ENCODE data around the gene NWD2. TPM values are rescaled to one million over a fixed set of nuclear protein-coding genes. Genes with fewer than 3 reads are reported as not detected.

Gene NWD2
- total and polyA plus RNA-seq, 2 experiments from 2014 or later, result 0.33 TPM; not detected in 1

GRCh38 chr4:37486166-37486565 lies 241.6 kb downstream of the NWD2 start:
- Histone ChIP-seq H3K9me3 (ENCODE audit: low read depth) (no peaks in the 10 kb centered on the region), H3K79me2 (peaks cover 48% of the 10 kb centered on the region), H4K20me1 (ENCODE audit: insufficient read depth, poor library complexity, severe bottlenecking) (no peaks in the 10 kb centered on the region), H3K27me3 (no peaks in the 10 kb centered on the region), H3K9me2 (replicated peaks; ENCODE audit: insufficient read depth) (no peaks in the 10 kb centered on the region), H3K36me3 (replicated peaks; ENCODE audit: insufficient read depth, low read depth) (no peaks in the 10 kb centered on the region), H3K4me1 (ENCODE audit: insufficient read depth) (peaks cover 19% of the 10 kb centered on the region), H2AFZ (no peak overlapping the region), H3K4me3 (no peak overlapping the region), H3K27ac (peak overlapping the region; percentile 71), H3K4me2 (no peak overlapping the region)
- WGBS (ENCODE audit: low lambda C conversion rate, missing lambda C conversion rate), result 58% methylated on average over 3 of the region's 3 CpGs
- DNase-seq (ENCODE audit: low spot score), result no peak
- TF ChIP-seq EZH2 (IDR thresholded peaks at IDR 0.05; ENCODE audit: borderline replicate concordance) (no peak), EZH2phosphoT487 (IDR thresholded peaks at IDR 0.05; ENCODE audit: low read depth, severe bottlenecking, unreplicated experiment) (no peak)
- TF ChIP-seq, protein P1, sequence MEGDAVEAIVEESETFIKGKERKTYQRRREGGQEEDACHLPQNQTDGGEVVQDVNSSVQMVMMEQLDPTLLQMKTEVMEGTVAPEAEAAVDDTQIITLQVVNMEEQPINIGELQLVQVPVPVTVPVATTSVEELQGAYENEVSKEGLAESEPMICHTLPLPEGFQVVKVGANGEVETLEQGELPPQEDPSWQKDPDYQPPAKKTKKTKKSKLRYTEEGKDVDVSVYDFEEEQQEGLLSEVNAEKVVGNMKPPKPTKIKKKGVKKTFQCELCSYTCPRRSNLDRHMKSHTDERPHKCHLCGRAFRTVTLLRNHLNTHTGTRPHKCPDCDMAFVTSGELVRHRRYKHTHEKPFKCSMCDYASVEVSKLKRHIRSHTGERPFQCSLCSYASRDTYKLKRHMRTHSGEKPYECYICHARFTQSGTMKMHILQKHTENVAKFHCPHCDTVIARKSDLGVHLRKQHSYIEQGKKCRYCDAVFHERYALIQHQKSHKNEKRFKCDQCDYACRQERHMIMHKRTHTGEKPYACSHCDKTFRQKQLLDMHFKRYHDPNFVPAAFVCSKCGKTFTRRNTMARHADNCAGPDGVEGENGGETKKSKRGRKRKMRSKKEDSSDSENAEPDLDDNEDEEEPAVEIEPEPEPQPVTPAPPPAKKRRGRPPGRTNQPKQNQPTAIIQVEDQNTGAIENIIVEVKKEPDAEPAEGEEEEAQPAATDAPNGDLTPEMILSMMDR (IDR thresholded peaks at IDR 0.05; ENCODE audit: poor library complexity), result no peak

DNA sequence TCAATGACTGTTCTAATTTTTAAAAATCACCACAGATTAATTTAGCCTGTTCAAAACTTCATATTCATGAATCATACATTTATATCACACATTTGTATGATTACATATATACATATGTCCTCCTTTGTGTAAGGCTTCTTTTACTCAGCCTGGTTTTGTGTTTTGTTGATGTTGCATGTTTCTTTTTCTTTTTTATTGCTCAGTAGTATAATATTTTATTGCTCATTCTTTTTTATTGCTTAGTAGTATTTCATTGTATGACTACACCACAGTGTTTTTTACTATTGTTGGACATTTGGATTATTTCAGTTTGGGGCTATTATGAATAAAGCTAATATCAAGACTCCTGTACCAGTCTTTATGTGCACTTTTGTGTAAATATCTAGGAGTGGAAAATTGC lies 243.1 kb downstream of the NWD2 start:
- no peaks in the 10 kb centered on the region for H3K27me3 ChIP-seq
- no peak overlapping the region for H3K4me2 ChIP-seq
- no peak for TF ChIP-seq EZH2 (IDR thresholded peaks at IDR 0.05; ENCODE audit: borderline replicate concordance)
- TF ChIP-seq, protein P1 (IDR thresholded peaks at IDR 0.05; ENCODE audit: poor library complexity), result no peak
- no peaks in the 10 kb centered on the region for H3K36me3 ChIP-seq (replicated peaks; ENCODE audit: insufficient read depth, low read depth)
- DNase-seq (ENCODE audit: low spot score), result no peak
- peaks cover 19% of the 10 kb centered on the region for H3K4me1 ChIP-seq (ENCODE audit: insufficient read depth)
- H2AFZ ChIP-seq, result no peak overlapping the region
- H3K9me2 ChIP-seq (replicated peaks; ENCODE audit: insufficient read depth), result no peaks in the 10 kb centered on the region
- H3K9me3 ChIP-seq (ENCODE audit: low read depth), result no peaks in the 10 kb centered on the region
- H3K79me2 ChIP-seq, result peaks cover 55% of the 10 kb centered on the region
- no peak overlapping the region for H3K4me3 ChIP-seq
- H3K27ac ChIP-seq, result no peak overlapping the region
- no peaks in the 10 kb centered on the region for H4K20me1 ChIP-seq (ENCODE audit: insufficient read depth, poor library complexity, severe bottlenecking)

DNA sequence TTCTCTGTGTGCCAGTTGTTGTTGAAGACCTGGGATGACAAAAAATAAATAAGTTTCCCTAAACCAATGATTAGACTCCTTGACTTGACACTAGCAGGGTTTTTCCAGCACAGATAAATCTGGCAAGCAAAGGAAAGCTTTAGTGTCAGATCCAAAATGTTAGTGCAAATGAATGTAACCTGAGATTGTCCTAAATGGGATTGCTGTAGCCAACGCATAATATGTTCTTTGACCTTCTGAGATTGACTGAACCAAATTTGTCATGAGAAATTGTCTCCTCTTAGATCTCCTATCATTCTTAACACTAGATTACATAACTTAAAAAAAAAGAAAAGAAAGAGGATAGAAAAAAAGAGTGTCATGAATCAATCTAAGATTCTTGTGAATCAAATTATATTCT lies 245.2 kb downstream of the NWD2 start:
- no peak overlapping the region for H3K4me3 ChIP-seq
- no peak overlapping the region for H2AFZ ChIP-seq
- no peaks in the 10 kb centered on the region for H3K27me3 ChIP-seq
- DNase-seq (ENCODE audit: low spot score), result no peak
- peak overlapping the region; percentile 93 for H3K27ac ChIP-seq
- WGBS (ENCODE audit: low lambda C conversion rate, missing lambda C conversion rate), result 58% methylated on average over 1 of the region's 1 CpG
- H4K20me1 ChIP-seq (ENCODE audit: insufficient read depth, poor library complexity, severe bottlenecking), result no peaks in the 10 kb centered on the region
- H3K79me2 ChIP-seq, result peaks cover 59% of the 10 kb centered on the region
- no peaks in the 10 kb centered on the region for H3K9me2 ChIP-seq (replicated peaks; ENCODE audit: insufficient read depth)
- H3K4me1 ChIP-seq (ENCODE audit: insufficient read depth), result peaks cover 17% of the 10 kb centered on the region
- TF ChIP-seq EZH2 (IDR thresholded peaks at IDR 0.05; ENCODE audit: borderline replicate concordance) (no peak), EZH2phosphoT487 (IDR thresholded peaks at IDR 0.05; ENCODE audit: low read depth, severe bottlenecking, unreplicated experiment) (no peak)
- TF ChIP-seq, protein P1 (IDR thresholded peaks at IDR 0.05; ENCODE audit: poor library complexity), result no peak
- peak overlapping the region; percentile 57 for H3K4me2 ChIP-seq
- H3K9me3 ChIP-seq (ENCODE audit: low read depth), result no peaks in the 10 kb centered on the region
- no peaks in the 10 kb centered on the region for H3K36me3 ChIP-seq (replicated peaks; ENCODE audit: insufficient read depth, low read depth)
